DOHH2 (cell line): Measurements from ENCODE around the gene FAM168B.

ENCODE experiments used
- H3F3A ChIP-seq: fragments of 200-600 bp; sonication (generic), shearing (Covaris generic); 2 replicates; pipeline ENCODE4 v1.6.0; 2016; ENCODE audit warnings: antibody characterized with exemption, mild to moderate bottlenecking; ENCODE audit not compliant: control insufficient read depth, insufficient read depth
- H3K27ac ChIP-seq: fragments of 200-600 bp; sonication (generic); 2 replicates; pipeline ENCODE4 v1.5.1; 2014; ENCODE audit warnings: low read depth, mild to moderate bottlenecking, low read length, moderate library complexity
- H3K27me3 ChIP-seq: fragments of 200-600 bp; sonication (generic); 2 replicates; pipeline ENCODE4 v1.6.1; 2014; ENCODE audit warnings: mild to moderate bottlenecking, low read length, mixed read lengths; ENCODE audit not compliant: control insufficient read depth
- H3K36me3 ChIP-seq: fragments of 200-600 bp; sonication (generic); 2 replicates; pipeline ENCODE4 v1.6.1; 2014; ENCODE audit warnings: mild to moderate bottlenecking, low read length, moderate library complexity, mixed read lengths; ENCODE audit not compliant: control insufficient read depth
- H3K4me1 ChIP-seq: fragments of 200-600 bp; sonication (generic); 2 replicates; pipeline ENCODE4 v1.6.1; 2014; ENCODE audit warnings: mild to moderate bottlenecking, low read length, mixed read lengths; ENCODE audit not compliant: control insufficient read depth
- H3K4me2 ChIP-seq: fragments of 200-600 bp; sonication (generic); 2 replicates; pipeline ENCODE4 v1.6.0; 2014; ENCODE audit warnings: mild to moderate bottlenecking, low read length, moderate library complexity
- H3K4me3 ChIP-seq: fragments of 200-600 bp; sonication (generic); 2 replicates; pipeline ENCODE4 v1.5.1; 2014; ENCODE audit warnings: mild to moderate bottlenecking, low read length, mixed read lengths
- H3K79me2 ChIP-seq: fragments of 200-600 bp; sonication (generic); 2 replicates; pipeline ENCODE4 v1.6.1; 2014; ENCODE audit warnings: mild to moderate bottlenecking, low read length, mixed read lengths; ENCODE audit not compliant: control insufficient read depth
- H3K9me2 ChIP-seq: fragments of 200-600 bp; sonication (generic); replicated peaks from 2 replicates; pipeline ENCODE4 v1.6.1; 2014; ENCODE audit warnings: mild to moderate bottlenecking, low read length, mixed read lengths; ENCODE audit not compliant: control insufficient read depth
- H3K9me3 ChIP-seq: fragments of 200-600 bp; sonication (generic); 2 replicates; pipeline ENCODE4 v1.6.1; 2014; ENCODE audit warnings: antibody characterized with exemption, low read length, mixed read lengths; ENCODE audit not compliant: control insufficient read depth, insufficient read depth
- H4K20me1 ChIP-seq: fragments of 200-600 bp; sonication (generic); 2 replicates; pipeline ENCODE4 v1.6.0; 2014; ENCODE audit warnings: low read depth, mild to moderate bottlenecking, antibody characterized with exemption, low read length, moderate library complexity; ENCODE audit not compliant: control insufficient read depth, insufficient read depth
- CTCF ChIP-seq: fragments of 200-600 bp; sonication (generic); IDR thresholded peaks from one replicate; pipeline ENCODE4 v1.5.1; 2014; ENCODE audit warnings: antibody characterized with exemption, mild to moderate bottlenecking, low read depth, low read length; ENCODE audit not compliant: poor library complexity, severe bottlenecking
- EZH2phosphoT487 ChIP-seq: fragments of 200-600 bp; sonication (generic); IDR thresholded peaks from 2 replicates; pipeline ENCODE4 v1.6.1; 2017; ENCODE audit warnings: borderline replicate concordance, mild to moderate bottlenecking, antibody characterized with exemption, low read length, moderate library complexity, mixed read lengths

The FAM168B gene

GRCh38 chr2:131052741-131053263 lies 40.5 kb downstream of the FAM168B start:
- Histone ChIP-seq H3K4me3 (no peak overlapping the region), H3K27ac (no peak overlapping the region), H4K20me1 (no peaks in the 10 kb centered on the region), H3K9me2 (no peaks in the 10 kb centered on the region), H3K27me3 (no peaks in the 10 kb centered on the region), H3K4me1 (peaks cover 20% of the 10 kb centered on the region), H3K4me2 (no peak overlapping the region), H3K36me3 (peaks cover 86% of the 10 kb centered on the region), H3K9me3 (no peaks in the 10 kb centered on the region), H3F3A (peaks cover 1% of the 10 kb centered on the region; the same call in 1 of the 2 replicates), H3K79me2 (peaks cover 31% of the 10 kb centered on the region)
- TF ChIP-seq EZH2phosphoT487 = no peak
- TF ChIP-seq CTCF = no peak

GRCh38 chr2:131050896-131051295 lies 42.4 kb downstream of the FAM168B start:
- TF ChIP-seq EZH2phosphoT487 (no peak), CTCF (no peak)
- Histone ChIP-seq H3K4me2 (no peak overlapping the region), H3K27ac (no peak overlapping the region), H3K27me3 (no peaks in the 10 kb centered on the region), H4K20me1 (no peaks in the 10 kb centered on the region), H3K9me3 (no peaks in the 10 kb centered on the region), H3K9me2 (no peaks in the 10 kb centered on the region), H3K4me1 (peaks cover 20% of the 10 kb centered on the region), H3K36me3 (peaks cover 83% of the 10 kb centered on the region), H3K4me3 (no peak overlapping the region), H3F3A (peaks cover 4% of the 10 kb centered on the region; the same call in 1 of the 2 replicates), H3K79me2 (peaks cover 13% of the 10 kb centered on the region)

GRCh38 chr2:131049150-131049718 lies 44.0 kb downstream of the FAM168B start:
- Histone ChIP-seq H3K27me3 (no peaks in the 10 kb centered on the region), H3K36me3 (peaks cover 66% of the 10 kb centered on the region), H3K4me3 (no peak overlapping the region), H3K4me2 (no peak overlapping the region), H3K9me3 (no peaks in the 10 kb centered on the region), H3K79me2 (peaks cover under 1% of the 10 kb centered on the region; the same call in 1 of the 2 replicates), H4K20me1 (no peaks in the 10 kb centered on the region), H3K27ac (no peak overlapping the region), H3F3A (peaks cover 4% of the 10 kb centered on the region; the same call in 1 of the 2 replicates), H3K4me1 (peaks cover 20% of the 10 kb centered on the region), H3K9me2 (no peaks in the 10 kb centered on the region)
- no peak for TF ChIP-seq EZH2phosphoT487
- no peak for TF ChIP-seq CTCF
